ENCODE data around the gene C1QL4.
A peak's percentile ranks its signal among the peaks of the same experiment; 100 is the strongest.
"Not testable (repeated sequence)": the region's sequence is repeated elsewhere in the genome, so short reads cannot be mapped to it uniquely, and the experiment has no call there.

Gene C1QL4

GRCh38 chr12:49317118-49317517, 19.9 kb downstream of the C1QL4 start:
- H3K27ac Mint-ChIP-seq, H3K4me3 Mint-ChIP-seq: not testable (repeated sequence)
- H3K4me1 Mint-ChIP-seq (ENCODE audit: low read depth): peaks cover 11% of the 10 kb centered on the region

GRCh38 chr12:49314811-49315210, 22.2 kb downstream of the C1QL4 start:
- Mint-ChIP-seq H3K9me3 (no peaks in the 10 kb centered on the region), H3K36me3 (ENCODE audit: low read depth) (no peaks in the 10 kb centered on the region), H3K4me3 (no peak overlapping the region), H3K4me1 (ENCODE audit: low read depth) (no peaks in the 10 kb centered on the region), H3K27ac (no peak overlapping the region), H3K27me3 (ENCODE audit: low read depth) (peaks cover 12% of the 10 kb centered on the region)

More at GRCh38 chr12:49317118-49317517, 19.9 kb downstream of the C1QL4 start:
- H3K36me3 Mint-ChIP-seq (ENCODE audit: low read depth); H3K27me3 Mint-ChIP-seq (ENCODE audit: low read depth); H3K9me3 Mint-ChIP-seq: not testable (repeated sequence)

GRCh38 chr12:49310451-49311000, 26.5 kb downstream of the C1QL4 start:
- peaks cover 31% of the 10 kb centered on the region for H3K27me3 Mint-ChIP-seq (ENCODE audit: low read depth)
- not testable (repeated sequence) for H3K4me1 Mint-ChIP-seq (ENCODE audit: low read depth); H3K4me3 Mint-ChIP-seq; H3K9me3 Mint-ChIP-seq; H3K36me3 Mint-ChIP-seq (ENCODE audit: low read depth); H3K27ac Mint-ChIP-seq

- H3K9me3 Mint-ChIP-seq: no peaks in the 10 kb centered on the region
- no peaks in the 10 kb centered on the region for H3K4me1 Mint-ChIP-seq (ENCODE audit: low read depth)
- H3K4me3 Mint-ChIP-seq: no peak overlapping the region
- peaks cover 35% of the 10 kb centered on the region for H3K27me3 Mint-ChIP-seq (ENCODE audit: low read depth)
- no peaks in the 10 kb centered on the region for H3K36me3 Mint-ChIP-seq (ENCODE audit: low read depth)
- no peak overlapping the region for H3K27ac Mint-ChIP-seq
Observed at GRCh38 chr12:49309386-49309785, 27.6 kb downstream of the C1QL4 start.

GRCh38 chr12:49305762-49306510, 31.1 kb downstream of the C1QL4 start:
- no peaks in the 10 kb centered on the region for H3K9me3 Mint-ChIP-seq
- no peaks in the 10 kb centered on the region for H3K36me3 Mint-ChIP-seq (ENCODE audit: low read depth)
- no peak overlapping the region for H3K27ac Mint-ChIP-seq
- H3K4me1 Mint-ChIP-seq (ENCODE audit: low read depth): peaks cover 4% of the 10 kb centered on the region
- peaks cover 44% of the 10 kb centered on the region for H3K27me3 Mint-ChIP-seq (ENCODE audit: low read depth)
- no peak overlapping the region for H3K4me3 Mint-ChIP-seq

GRCh38 chr12:49304161-49304560, 32.8 kb downstream of the C1QL4 start:
- Mint-ChIP-seq H3K27me3 (ENCODE audit: low read depth) (peaks cover 37% of the 10 kb centered on the region), H3K27ac (no peak overlapping the region), H3K4me1 (ENCODE audit: low read depth) (peaks cover 4% of the 10 kb centered on the region), H3K4me3 (no peak overlapping the region), H3K36me3 (ENCODE audit: low read depth) (no peaks in the 10 kb centered on the region), H3K9me3 (no peaks in the 10 kb centered on the region)

- Mint-ChIP-seq H3K27ac (no peak overlapping the region), H3K4me3 (no peak overlapping the region), H3K9me3 (no peaks in the 10 kb centered on the region), H3K36me3 (ENCODE audit: low read depth) (no peaks in the 10 kb centered on the region), H3K4me1 (ENCODE audit: low read depth) (peaks cover 18% of the 10 kb centered on the region), H3K27me3 (ENCODE audit: low read depth) (peaks cover 43% of the 10 kb centered on the region)
Observed at GRCh38 chr12:49301760-49302159, 35.2 kb downstream of the C1QL4 start.

GRCh38 chr12:49298160-49298559, 38.8 kb downstream of the C1QL4 start:
- Mint-ChIP-seq H3K4me3 (peak overlapping the region; percentile 51), H3K9me3 (no peaks in the 10 kb centered on the region), H3K36me3 (ENCODE audit: low read depth) (no peaks in the 10 kb centered on the region), H3K27me3 (ENCODE audit: low read depth) (peaks cover 61% of the 10 kb centered on the region), H3K27ac (no peak overlapping the region), H3K4me1 (ENCODE audit: low read depth) (peaks cover 20% of the 10 kb centered on the region)

GRCh38 chr12:49297695-49298060, 39.3 kb downstream of the C1QL4 start:
- H3K27me3 Mint-ChIP-seq (ENCODE audit: low read depth): peaks cover 57% of the 10 kb centered on the region

GRCh38 chr12:49296836-49297694, 39.9 kb downstream of the C1QL4 start:
- Mint-ChIP-seq H3K4me3 (peak overlapping the region; percentile 72), H3K36me3 (ENCODE audit: low read depth) (no peaks in the 10 kb centered on the region), H3K27ac (no peak overlapping the region), H3K4me1 (ENCODE audit: low read depth) (peaks cover 20% of the 10 kb centered on the region), H3K27me3 (ENCODE audit: low read depth) (peaks cover 56% of the 10 kb centered on the region), H3K9me3 (no peaks in the 10 kb centered on the region)

More at GRCh38 chr12:49297695-49298060, 39.3 kb downstream of the C1QL4 start:
- Mint-ChIP-seq H3K4me1 (ENCODE audit: low read depth) (peaks cover 20% of the 10 kb centered on the region), H3K9me3 (no peaks in the 10 kb centered on the region), H3K4me3 (peak overlapping the region; percentile 53), H3K36me3 (ENCODE audit: low read depth) (no peaks in the 10 kb centered on the region), H3K27ac (no peak overlapping the region)

- Mint-ChIP-seq H3K9me3 (no peaks in the 10 kb centered on the region), H3K4me3 (peak overlapping the region; percentile 72), H3K27ac (no peak overlapping the region), H3K4me1 (ENCODE audit: low read depth) (peaks cover 16% of the 10 kb centered on the region), H3K27me3 (ENCODE audit: low read depth) (peaks cover 58% of the 10 kb centered on the region), H3K36me3 (ENCODE audit: low read depth) (no peaks in the 10 kb centered on the region)
Observed at GRCh38 chr12:49296034-49296835, 40.8 kb downstream of the C1QL4 start.

GRCh38 chr12:49295082-49295936, 41.7 kb downstream of the C1QL4 start, which contains the start of gene PRPH:
Gene PRPH, plus strand, starts transcription at chr12:49295147. Its CDS starts 54 bp downstream, at chr12:49295201.
- no peaks in the 10 kb centered on the region for H3K9me3 Mint-ChIP-seq
- no peak within 1 kb of the TSS for H3K4me3 Mint-ChIP-seq
- H3K36me3 Mint-ChIP-seq (ENCODE audit: low read depth): no peaks in the 10 kb centered on the region
- H3K4me1 Mint-ChIP-seq (ENCODE audit: low read depth): peaks cover 16% of the 10 kb centered on the region
- H3K27me3 Mint-ChIP-seq (ENCODE audit: low read depth): peaks cover 55% of the 10 kb centered on the region
- H3K27ac Mint-ChIP-seq: no peak within 1 kb of the TSS

- H3K36me3 Mint-ChIP-seq (ENCODE audit: low read depth): no peaks in the 10 kb centered on the region
- H3K27ac Mint-ChIP-seq: no peak overlapping the region
- peaks cover 16% of the 10 kb centered on the region for H3K4me1 Mint-ChIP-seq (ENCODE audit: low read depth)
- H3K9me3 Mint-ChIP-seq: no peaks in the 10 kb centered on the region
- peaks cover 55% of the 10 kb centered on the region for H3K27me3 Mint-ChIP-seq (ENCODE audit: low read depth)
- no peak overlapping the region for H3K4me3 Mint-ChIP-seq
Observed at GRCh38 chr12:49294804-49295081, 42.2 kb downstream of the C1QL4 start.

All from T-helper 1 cell treated with Interleukin-12 subunit alpha and Interleukin-12 subunit beta and Interleukin-4 antibody, amounts not matched to agents 30 μg/mL and 1 μg/mL, for 36 hours (primary cell).